ENCODE data around the gene EXOC2.
"Not testable (repeated sequence)": the region's sequence is repeated elsewhere in the genome, so short reads cannot be mapped to it uniquely, and the experiment has no call there.

DNA sequence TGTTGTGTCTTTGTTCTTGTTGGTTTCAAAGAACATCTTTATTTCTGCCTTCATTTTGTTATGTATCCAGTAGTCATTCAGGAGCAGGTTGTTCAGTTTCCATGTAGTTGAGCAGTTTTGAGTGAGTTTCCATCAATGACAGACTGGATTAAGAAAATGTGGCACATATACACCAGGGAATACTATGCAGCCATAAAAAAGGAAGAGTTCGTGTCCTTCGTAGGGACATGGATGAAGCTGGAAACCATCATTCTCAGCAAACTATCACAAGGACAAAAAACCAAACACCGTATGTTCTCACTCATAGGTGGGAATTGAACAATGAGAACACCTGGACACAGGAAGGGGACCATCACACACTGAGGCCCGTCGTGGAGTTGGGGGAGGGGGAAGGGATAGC, 87.0 kb downstream of the EXOC2 start:
- TF ChIP-seq, protein P1, sequence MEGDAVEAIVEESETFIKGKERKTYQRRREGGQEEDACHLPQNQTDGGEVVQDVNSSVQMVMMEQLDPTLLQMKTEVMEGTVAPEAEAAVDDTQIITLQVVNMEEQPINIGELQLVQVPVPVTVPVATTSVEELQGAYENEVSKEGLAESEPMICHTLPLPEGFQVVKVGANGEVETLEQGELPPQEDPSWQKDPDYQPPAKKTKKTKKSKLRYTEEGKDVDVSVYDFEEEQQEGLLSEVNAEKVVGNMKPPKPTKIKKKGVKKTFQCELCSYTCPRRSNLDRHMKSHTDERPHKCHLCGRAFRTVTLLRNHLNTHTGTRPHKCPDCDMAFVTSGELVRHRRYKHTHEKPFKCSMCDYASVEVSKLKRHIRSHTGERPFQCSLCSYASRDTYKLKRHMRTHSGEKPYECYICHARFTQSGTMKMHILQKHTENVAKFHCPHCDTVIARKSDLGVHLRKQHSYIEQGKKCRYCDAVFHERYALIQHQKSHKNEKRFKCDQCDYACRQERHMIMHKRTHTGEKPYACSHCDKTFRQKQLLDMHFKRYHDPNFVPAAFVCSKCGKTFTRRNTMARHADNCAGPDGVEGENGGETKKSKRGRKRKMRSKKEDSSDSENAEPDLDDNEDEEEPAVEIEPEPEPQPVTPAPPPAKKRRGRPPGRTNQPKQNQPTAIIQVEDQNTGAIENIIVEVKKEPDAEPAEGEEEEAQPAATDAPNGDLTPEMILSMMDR (IDR thresholded peaks at IDR 0.05), result not testable (repeated sequence)
- not testable (repeated sequence) for TF ChIP-seq POLR2A, POLR2AphosphoS5 (IDR thresholded peaks at IDR 0.05)

All from breast epithelium (tissue), 3 donors.